ENCODE data around the gene BRD8.
"Not testable (repeated sequence)": the region's sequence is repeated elsewhere in the genome, so short reads cannot be mapped to it uniquely, and the experiment has no call there.

DNA sequence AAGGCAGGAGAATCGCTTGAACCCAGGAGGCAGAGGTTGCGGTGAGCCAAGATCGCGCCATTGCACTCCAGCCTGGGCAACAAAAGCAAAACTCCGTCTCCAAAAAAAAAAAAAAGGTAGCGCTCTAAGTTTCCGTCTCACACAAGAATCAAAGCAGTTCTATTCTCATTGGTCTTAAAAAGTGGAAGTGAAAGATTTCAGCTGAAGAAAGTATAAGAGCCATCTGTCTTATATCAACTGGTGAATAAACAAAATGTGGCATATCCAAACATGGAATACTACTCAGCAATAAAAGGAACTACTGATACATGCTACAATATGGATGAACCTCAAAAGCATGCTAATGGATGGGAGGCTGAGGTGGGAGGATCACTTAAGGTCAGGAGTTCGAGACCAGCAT, 15.4 kb upstream of the BRD8 start:
- not testable (repeated sequence) for TF ChIP-seq ZNF274 (IDR thresholded peaks at IDR 0.05; ENCODE audit: low read depth, low read length); YY1 (IDR thresholded peaks at IDR 0.05; ENCODE audit: insufficient read depth, insufficient read length); SUZ12 (IDR thresholded peaks at IDR 0.05; ENCODE audit: extremely low read depth, insufficient read depth, insufficient read length)

All from NT2/D1 (cell line).